Esophagus muscularis mucosa (tissue), 4 donors: ENCODE results near the gene OTX1. TPM values are rescaled to one million over a fixed set of nuclear protein-coding genes. Genes with fewer than 3 reads are reported as not detected.

ENCODE experiments used
- DNase-seq: peaks from one replicate; pipeline ENCODE4 v3.0.0-alpha.2; 2017; ENCODE audit errors: extremely low spot score
- H3K27ac ChIP-seq, 4 donors: fragments of 200-600 bp; sonication (generic); replicated peaks in 1 of 4; 1 replicate in 3 of 4; 2 replicates in 1 of 4; pipeline ENCODE4 v1.5.1; 2016 to 2019; ENCODE audit warnings: mild to moderate bottlenecking in 1 of 4
- H3K27me3 ChIP-seq, 4 donors: fragments of 200-600 bp; sonication (generic); one replicate each; pipeline versions ENCODE4 v1.5.1 to v1.6.0; 2016 to 2019
- H3K36me3 ChIP-seq, 4 donors: fragments of 200-600 bp; sonication (generic); one replicate each; pipeline ENCODE4 v1.5.1; 2016 to 2019
- H3K4me1 ChIP-seq, 4 donors: fragments of 200-600 bp; sonication (generic); one replicate each; pipeline ENCODE4 v1.5.1; 2016 to 2019
- H3K4me3 ChIP-seq, 4 donors: fragments of 200-600 bp; sonication (generic); 1 replicate in 2 of 4; 2 replicates in 2 of 4; pipeline ENCODE4 v1.5.1; 2016 to 2019; ENCODE audit warnings: mild to moderate bottlenecking in 4 of 4, moderate library complexity in 1 of 4
- H3K9me3 ChIP-seq, 4 donors: fragments of 200-600 bp; sonication (generic); 1 replicate in 3 of 4; 2 replicates in 1 of 4; pipeline ENCODE4 v1.5.1; 2016 to 2019
- CTCF ChIP-seq, 3 experiments: fragments of 200-600 bp in 2 of 3; fragments of 450-650 bp in 1 of 3; sonication (generic) in 2 of 3; IDR thresholded peaks; one replicate each; pipeline ENCODE4 v1.5.1; 2017 to 2019; ENCODE audit warnings: antibody characterized with exemption in 3 of 3, mild to moderate bottlenecking in 2 of 3, moderate library complexity in 1 of 3
- EP300 ChIP-seq: sonication (generic); formaldehyde crosslinking; IDR thresholded peaks from one replicate; pipeline ENCODE4 v1.6.1; 2017; ENCODE audit warnings: antibody characterized with exemption
- POLR2A ChIP-seq: fragments of 450-650 bp; IDR thresholded peaks from one replicate; pipeline ENCODE4 v1.6.1; 2017; ENCODE audit warnings: antibody characterized with exemption, moderate library complexity, mild to moderate bottlenecking, low read depth
- POLR2AphosphoS5 ChIP-seq, 2 donors: sonication (generic); formaldehyde crosslinking; IDR thresholded peaks; one replicate each; pipeline ENCODE4 v1.6.1; 2017; ENCODE audit warnings: antibody characterized with exemption in 2 of 2
- WGBS: methylation state at CpG from one replicate; pipeline ENCODE4 v1.1.5; 2018; 5-methylcytosine and 5-hydroxymethylcytosine counted together
- intact Hi-C: fragments of 100-400 bp; cut with DNase I; formaldehyde crosslinking; loops from one replicate; pipeline ENCODE4 v1.15.1; 2023
- total RNA-seq, 4 donors: library from RNA; depleted of rRNA; stranded (reverse); fragments of >200 nt; gene quantifications; one replicate each; pipeline versions ENCODE4 v1.1.0 to v1.2.1, GENCODE V29; 2016

The OTX1 gene
- total RNA-seq, 4 donors from 2014 or later, result 0.26 TPM; not detected in 3

- intact Hi-C loops, result no loop called here
- 87% methylated on average over 26 of the region's 27 CpGs for WGBS
- Histone ChIP-seq H3K27ac (no peak overlapping the region), H3K9me3 (peaks cover 0 to 7% (median 0%) of the 10 kb centered on the region in 4 donors), H3K27me3 (peaks cover 0 to 100% (median 76%) of the 10 kb centered on the region in 4 donors), H3K36me3 (peaks cover 0 to 4% (median under 1%) of the 10 kb centered on the region in 4 donors), H3K4me3 (no peak overlapping the region), H3K4me1 (peaks cover 64 to 81% (median 76%) of the 10 kb centered on the region in 4 donors)
- peak; percentile 90 for DNase-seq
- no peak for TF ChIP-seq CTCF (IDR thresholded peaks at IDR 0.05)
- no peak for TF ChIP-seq POLR2A
- TF ChIP-seq POLR2AphosphoS5 (IDR thresholded peaks at IDR 0.05), result no peak
These were observed 1.9 kb downstream of the OTX1 start for GRCh38 chr2:63052411-63053080.

- TF ChIP-seq CTCF (IDR thresholded peaks at IDR 0.05), result no peak
- no peak for TF ChIP-seq POLR2AphosphoS5 (IDR thresholded peaks at IDR 0.05)
- TF ChIP-seq POLR2A, result no peak
- H3K36me3 ChIP-seq, result no peaks in the 10 kb centered on the region
- peaks cover 64 to 81% (median 76%) of the 10 kb centered on the region in 4 donors for H3K4me1 ChIP-seq
- WGBS, result 77% methylated on average over 34 of the region's 34 CpGs
- intact Hi-C loops, result no loop called here
- H3K4me3 ChIP-seq, result peak overlapping the region in 2 of 4 donors; percentile 28 to 37
- H3K27ac ChIP-seq, result no peak overlapping the region
- no peak for DNase-seq
- H3K9me3 ChIP-seq, result peaks cover 0 to 7% (median 0%) of the 10 kb centered on the region in 4 donors
- peaks cover 0 to 100% (median 77%) of the 10 kb centered on the region in 4 donors for H3K27me3 ChIP-seq
These were observed 2.7 kb downstream of the OTX1 start for GRCh38 chr2:63053081-63053888.

GRCh38 chr2:63053889-63054602, 3.4 kb downstream of the OTX1 start:
- no peak for DNase-seq
- Histone ChIP-seq H3K4me3 (peak overlapping the region in 3 of 4 donors; percentile 28 to 42 (median 37)), H3K9me3 (peaks cover 0 to 7% (median 0%) of the 10 kb centered on the region in 4 donors), H3K27ac (no peak overlapping the region), H3K4me1 (peaks cover 64 to 81% (median 76%) of the 10 kb centered on the region in 4 donors), H3K36me3 (no peaks in the 10 kb centered on the region), H3K27me3 (peaks cover 4 to 100% (median 77%) of the 10 kb centered on the region in 4 donors)
- intact Hi-C loops, result no loop called here
- TF ChIP-seq EP300 (no peak), POLR2AphosphoS5 (IDR thresholded peaks at IDR 0.05) (no peak), POLR2A (no peak), CTCF (IDR thresholded peaks at IDR 0.05) (no peak)
- WGBS, result 16% methylated on average over 44 of the region's 48 CpGs

- Histone ChIP-seq H3K36me3 (no peaks in the 10 kb centered on the region), H3K4me1 (peaks cover 63 to 81% (median 76%) of the 10 kb centered on the region in 4 donors), H3K27ac (no peak overlapping the region), H3K4me3 (peak overlapping the region in 1 of 4 donors; percentile 37), H3K27me3 (peaks cover 11 to 100% (median 77%) of the 10 kb centered on the region in 4 donors), H3K9me3 (peaks cover 0 to 12% (median 0%) of the 10 kb centered on the region in 4 donors)
- intact Hi-C loops, result no loop called here
- WGBS, result 39% methylated on average over 7 of the region's 7 CpGs
- DNase-seq, result no peak
- TF ChIP-seq CTCF (IDR thresholded peaks at IDR 0.05), result no peak
- TF ChIP-seq POLR2AphosphoS5 (IDR thresholded peaks at IDR 0.05), result no peak
- TF ChIP-seq EP300, result no peak
- TF ChIP-seq POLR2A, result no peak
These were observed 4.2 kb downstream of the OTX1 start for GRCh38 chr2:63054841-63055225.
